H1 (cell line): Measurements from ENCODE around the gene GPSM1. TPM values are rescaled to one million over a fixed set of nuclear protein-coding genes. Genes with fewer than 3 reads are reported as not detected.

Experiments
- CEBPB ChIP-seq: IDR thresholded peaks from 2 replicates; pipeline ENCODE4 v1.6.1; 2012; ENCODE audit warnings: low read depth, low read length
- CHD1 ChIP-seq: IDR thresholded peaks from 2 replicates; pipeline ENCODE4 v1.6.1; 2012; ENCODE audit warnings: low read depth, low read length, improper control_type of control experiment
- CREB1 ChIP-seq: IDR thresholded peaks from 2 replicates; pipeline ENCODE4 v1.6.1; 2012; ENCODE audit warnings: inconsistent platforms
- KDM5A ChIP-seq: fragments of 200-600 bp; IDR thresholded peaks from 2 replicates; pipeline ENCODE4 v1.7.1; 2012; ENCODE audit warnings: mild to moderate bottlenecking, low read length, inconsistent platforms, mixed read lengths
- RFX5 ChIP-seq: IDR thresholded peaks from 2 replicates; pipeline ENCODE4 v1.6.1; 2011; ENCODE audit warnings: low read depth, low read length, improper control_type of control experiment, borderline replicate concordance
- SIX5 ChIP-seq: IDR thresholded peaks from 2 replicates; pipeline ENCODE4 v1.6.1; 2011; ENCODE audit warnings: mild to moderate bottlenecking, low read depth, low read length
- TAF1 ChIP-seq: IDR thresholded peaks from 2 replicates; pipeline ENCODE4 v1.6.1; 2011; ENCODE audit warnings: mild to moderate bottlenecking, low read depth, low read length
- TAF7 ChIP-seq: optimal IDR thresholded peaks from 2 replicates; pipeline ENCODE3; 2011; ENCODE audit warnings: low read depth, mild to moderate bottlenecking, inconsistent platforms, low read length, moderate library complexity, borderline replicate concordance
- TBP ChIP-seq: IDR thresholded peaks from 2 replicates; pipeline ENCODE4 v1.6.1; 2011; ENCODE audit warnings: low read depth, low read length, improper control_type of control experiment
- polyA plus RNA-seq, 7 experiments: library from polyadenylated mRNA; depleted of rRNA in 3 of 7; stranded (reverse) in 5 of 7; unstranded in 2 of 7; fragments of >200 nt in 5 of 7; fragments of 200-250 nt in 2 of 7; gene quantifications; 1 replicate in 5 of 7; 2 replicates in 1 of 7; 4 replicates in 1 of 7; pipeline versions ENCODE4 v1.2.1 to v1.2.3, GENCODE V29; 2011 to 2013; ENCODE audit warnings: missing spikeins in 2 of 7, mixed read lengths in 2 of 7
- total RNA-seq: library from RNA; stranded (reverse); fragmentation: NEBNext Ultra II Directional; extraction: Animal tissue kit (Norgen Biotek cat#: 25700); gene quantifications from 2 replicates; pipeline ENCODE4 v1.2.1, GENCODE V29; 2021
- TF ChIP-seq, protein P1 (sequence below): fragments of 300-600 bp; sonication (generic); IDR thresholded peaks from 2 replicates; pipeline ENCODE4 v1.7.1; 2012; ENCODE audit warnings: low read length, moderate library complexity, mild to moderate bottlenecking, inconsistent platforms; ENCODE audit not compliant: insufficient replicate concordance

GPSM1 gene
- total and polyA plus RNA-seq, 2 of the 8 experiments (the other 6 are each of a cell fraction or from before 2014, with no cell fraction given): 12.8 to 18.0 TPM

GRCh38 chr9:136351252-136351800, 24.0 kb downstream of the GPSM1 start (continued):
- TF ChIP-seq, protein P1, sequence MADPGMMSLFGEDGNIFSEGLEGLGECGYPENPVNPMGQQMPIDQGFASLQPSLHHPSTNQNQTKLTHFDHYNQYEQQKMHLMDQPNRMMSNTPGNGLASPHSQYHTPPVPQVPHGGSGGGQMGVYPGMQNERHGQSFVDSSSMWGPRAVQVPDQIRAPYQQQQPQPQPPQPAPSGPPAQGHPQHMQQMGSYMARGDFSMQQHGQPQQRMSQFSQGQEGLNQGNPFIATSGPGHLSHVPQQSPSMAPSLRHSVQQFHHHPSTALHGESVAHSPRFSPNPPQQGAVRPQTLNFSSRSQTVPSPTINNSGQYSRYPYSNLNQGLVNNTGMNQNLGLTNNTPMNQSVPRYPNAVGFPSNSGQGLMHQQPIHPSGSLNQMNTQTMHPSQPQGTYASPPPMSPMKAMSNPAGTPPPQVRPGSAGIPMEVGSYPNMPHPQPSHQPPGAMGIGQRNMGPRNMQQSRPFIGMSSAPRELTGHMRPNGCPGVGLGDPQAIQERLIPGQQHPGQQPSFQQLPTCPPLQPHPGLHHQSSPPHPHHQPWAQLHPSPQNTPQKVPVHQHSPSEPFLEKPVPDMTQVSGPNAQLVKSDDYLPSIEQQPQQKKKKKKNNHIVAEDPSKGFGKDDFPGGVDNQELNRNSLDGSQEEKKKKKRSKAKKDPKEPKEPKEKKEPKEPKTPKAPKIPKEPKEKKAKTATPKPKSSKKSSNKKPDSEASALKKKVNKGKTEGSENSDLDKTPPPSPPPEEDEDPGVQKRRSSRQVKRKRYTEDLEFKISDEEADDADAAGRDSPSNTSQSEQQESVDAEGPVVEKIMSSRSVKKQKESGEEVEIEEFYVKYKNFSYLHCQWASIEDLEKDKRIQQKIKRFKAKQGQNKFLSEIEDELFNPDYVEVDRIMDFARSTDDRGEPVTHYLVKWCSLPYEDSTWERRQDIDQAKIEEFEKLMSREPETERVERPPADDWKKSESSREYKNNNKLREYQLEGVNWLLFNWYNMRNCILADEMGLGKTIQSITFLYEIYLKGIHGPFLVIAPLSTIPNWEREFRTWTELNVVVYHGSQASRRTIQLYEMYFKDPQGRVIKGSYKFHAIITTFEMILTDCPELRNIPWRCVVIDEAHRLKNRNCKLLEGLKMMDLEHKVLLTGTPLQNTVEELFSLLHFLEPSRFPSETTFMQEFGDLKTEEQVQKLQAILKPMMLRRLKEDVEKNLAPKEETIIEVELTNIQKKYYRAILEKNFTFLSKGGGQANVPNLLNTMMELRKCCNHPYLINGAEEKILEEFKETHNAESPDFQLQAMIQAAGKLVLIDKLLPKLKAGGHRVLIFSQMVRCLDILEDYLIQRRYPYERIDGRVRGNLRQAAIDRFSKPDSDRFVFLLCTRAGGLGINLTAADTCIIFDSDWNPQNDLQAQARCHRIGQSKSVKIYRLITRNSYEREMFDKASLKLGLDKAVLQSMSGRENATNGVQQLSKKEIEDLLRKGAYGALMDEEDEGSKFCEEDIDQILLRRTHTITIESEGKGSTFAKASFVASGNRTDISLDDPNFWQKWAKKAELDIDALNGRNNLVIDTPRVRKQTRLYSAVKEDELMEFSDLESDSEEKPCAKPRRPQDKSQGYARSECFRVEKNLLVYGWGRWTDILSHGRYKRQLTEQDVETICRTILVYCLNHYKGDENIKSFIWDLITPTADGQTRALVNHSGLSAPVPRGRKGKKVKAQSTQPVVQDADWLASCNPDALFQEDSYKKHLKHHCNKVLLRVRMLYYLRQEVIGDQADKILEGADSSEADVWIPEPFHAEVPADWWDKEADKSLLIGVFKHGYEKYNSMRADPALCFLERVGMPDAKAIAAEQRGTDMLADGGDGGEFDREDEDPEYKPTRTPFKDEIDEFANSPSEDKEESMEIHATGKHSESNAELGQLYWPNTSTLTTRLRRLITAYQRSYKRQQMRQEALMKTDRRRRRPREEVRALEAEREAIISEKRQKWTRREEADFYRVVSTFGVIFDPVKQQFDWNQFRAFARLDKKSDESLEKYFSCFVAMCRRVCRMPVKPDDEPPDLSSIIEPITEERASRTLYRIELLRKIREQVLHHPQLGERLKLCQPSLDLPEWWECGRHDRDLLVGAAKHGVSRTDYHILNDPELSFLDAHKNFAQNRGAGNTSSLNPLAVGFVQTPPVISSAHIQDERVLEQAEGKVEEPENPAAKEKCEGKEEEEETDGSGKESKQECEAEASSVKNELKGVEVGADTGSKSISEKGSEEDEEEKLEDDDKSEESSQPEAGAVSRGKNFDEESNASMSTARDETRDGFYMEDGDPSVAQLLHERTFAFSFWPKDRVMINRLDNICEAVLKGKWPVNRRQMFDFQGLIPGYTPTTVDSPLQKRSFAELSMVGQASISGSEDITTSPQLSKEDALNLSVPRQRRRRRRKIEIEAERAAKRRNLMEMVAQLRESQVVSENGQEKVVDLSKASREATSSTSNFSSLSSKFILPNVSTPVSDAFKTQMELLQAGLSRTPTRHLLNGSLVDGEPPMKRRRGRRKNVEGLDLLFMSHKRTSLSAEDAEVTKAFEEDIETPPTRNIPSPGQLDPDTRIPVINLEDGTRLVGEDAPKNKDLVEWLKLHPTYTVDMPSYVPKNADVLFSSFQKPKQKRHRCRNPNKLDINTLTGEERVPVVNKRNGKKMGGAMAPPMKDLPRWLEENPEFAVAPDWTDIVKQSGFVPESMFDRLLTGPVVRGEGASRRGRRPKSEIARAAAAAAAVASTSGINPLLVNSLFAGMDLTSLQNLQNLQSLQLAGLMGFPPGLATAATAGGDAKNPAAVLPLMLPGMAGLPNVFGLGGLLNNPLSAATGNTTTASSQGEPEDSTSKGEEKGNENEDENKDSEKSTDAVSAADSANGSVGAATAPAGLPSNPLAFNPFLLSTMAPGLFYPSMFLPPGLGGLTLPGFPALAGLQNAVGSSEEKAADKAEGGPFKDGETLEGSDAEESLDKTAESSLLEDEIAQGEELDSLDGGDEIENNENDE: no peak
- TF ChIP-seq KDM5A (no peak), RFX5 (no peak), SIX5 (no peak), TAF1 (no peak), TBP (no peak), TAF7 (no peak), CREB1 (no peak), CHD1 (no peak), CEBPB (no peak)
- TF ChIP-seq, all 59 proteins: peak for 0
